Ecto neural progenitor cell (in vitro differentiated cells): Measurements from ENCODE around the gene LTBP1.
"Not testable (repeated sequence)": the region's sequence is repeated elsewhere in the genome, so short reads cannot be mapped to it uniquely, and the experiment has no call there.

Experiments used
- DNase-seq: peaks from one replicate; pipeline ENCODE4 v3.0.0-alpha.2; 2018; ENCODE audit warnings: low spot score

The LTBP1 gene

GRCh38 chr2:33145459-33145858 lies 198.7 kb downstream of the LTBP1 start:
- no peak for DNase-seq

- no peak for DNase-seq
Measured at GRCh38 chr2:33146102-33146501, 199.3 kb downstream of the LTBP1 start.

GRCh38 chr2:33153008-33153407 lies 206.3 kb downstream of the LTBP1 start:
- DNase-seq = no peak

- no peak for DNase-seq
Measured at GRCh38 chr2:33158482-33159003, 211.8 kb downstream of the LTBP1 start.

- DNase-seq = no peak
Measured at GRCh38 chr2:33160191-33160590, 213.4 kb downstream of the LTBP1 start.

GRCh38 chr2:33166287-33166881 lies 219.6 kb downstream of the LTBP1 start:
- DNase-seq = no peak

- no peak for DNase-seq
Measured at GRCh38 chr2:33167622-33168245, 221.0 kb downstream of the LTBP1 start.

- no peak for DNase-seq
Measured at GRCh38 chr2:33168425-33168824, 221.7 kb downstream of the LTBP1 start.

GRCh38 chr2:33168922-33169321 lies 222.2 kb downstream of the LTBP1 start:
- DNase-seq = no peak

- not testable (repeated sequence) for DNase-seq
Measured at GRCh38 chr2:33170251-33170650, 223.5 kb downstream of the LTBP1 start.

GRCh38 chr2:33177627-33178026 lies 230.9 kb downstream of the LTBP1 start:
- no peak for DNase-seq

- DNase-seq = no peak
Measured at GRCh38 chr2:33178209-33178608, 231.5 kb downstream of the LTBP1 start.

GRCh38 chr2:33180915-33181314 lies 234.2 kb downstream of the LTBP1 start:
- no peak for DNase-seq

GRCh38 chr2:33181466-33181865 lies 234.7 kb downstream of the LTBP1 start:
- DNase-seq = no peak

- DNase-seq = no peak
Measured at GRCh38 chr2:33184041-33184440, 237.3 kb downstream of the LTBP1 start.

GRCh38 chr2:33186937-33187336 lies 240.2 kb downstream of the LTBP1 start:
- DNase-seq = no peak

- no peak for DNase-seq
Measured at GRCh38 chr2:33188799-33189198, 242.0 kb downstream of the LTBP1 start.

- DNase-seq = no peak
Measured at GRCh38 chr2:33190393-33190937, 243.7 kb downstream of the LTBP1 start.

- no peak for DNase-seq
Measured at GRCh38 chr2:33195891-33196290, 249.1 kb downstream of the LTBP1 start.

- DNase-seq = no peak
Measured at GRCh38 chr2:33196700-33197099, 249.9 kb downstream of the LTBP1 start.

- no peak for DNase-seq
Measured at GRCh38 chr2:33197198-33197938, 250.6 kb downstream of the LTBP1 start.

- DNase-seq = no peak
Measured at GRCh38 chr2:33202641-33203522, 256.1 kb downstream of the LTBP1 start.
